MM.1S (cell line): ENCODE measurements around the gene AVL9.

ENCODE experiments used
- DNase-seq: peaks from one replicate; pipeline ENCODE4 v3.0.0-alpha.2; 2015
- H2AFZ ChIP-seq: fragments of 300-600 bp; sonication (generic); 2 replicates; pipeline ENCODE4 v1.6.0; 2016; ENCODE audit warnings: antibody characterized with exemption, low read length
- H3F3A ChIP-seq: fragments of 300-600 bp; sonication (generic); 2 replicates; pipeline ENCODE4 v1.6.1; 2016; ENCODE audit warnings: mild to moderate bottlenecking, antibody characterized with exemption, low read length, moderate library complexity, mixed read lengths; ENCODE audit not compliant: insufficient read depth
- H3K27ac ChIP-seq: fragments of 300-600 bp; sonication (generic); 2 replicates; pipeline ENCODE4 v1.5.1; 2016; ENCODE audit warnings: mild to moderate bottlenecking, low read length
- H3K27me3 ChIP-seq: fragments of 300-600 bp; sonication (generic); replicated peaks from 2 replicates; pipeline ENCODE4 v1.6.0; 2016; ENCODE audit warnings: low read length; ENCODE audit not compliant: insufficient read depth
- H3K36me3 ChIP-seq: fragments of 300-600 bp; sonication (generic); replicated peaks from 2 replicates; pipeline ENCODE4 v1.6.1; 2016; ENCODE audit warnings: mild to moderate bottlenecking, low read length, mixed read lengths; ENCODE audit not compliant: insufficient read depth
- H3K4me1 ChIP-seq: fragments of 300-600 bp; sonication (generic); 2 replicates; pipeline ENCODE4 v1.6.1; 2016; ENCODE audit warnings: low read length, mixed read lengths
- H3K4me2 ChIP-seq: fragments of 300-600 bp; sonication (generic); 2 replicates; pipeline ENCODE4 v1.6.0; 2016; ENCODE audit warnings: low read depth, low read length
- H3K4me3 ChIP-seq: fragments of 300-600 bp; sonication (generic); 2 replicates; pipeline ENCODE4 v1.5.1; 2016; ENCODE audit warnings: low read length, mixed read lengths
- H3K79me2 ChIP-seq: fragments of 300-600 bp; sonication (generic); 2 replicates; pipeline ENCODE4 v1.6.1; 2016; ENCODE audit warnings: mixed run types, low read length, mixed read lengths
- H3K9ac ChIP-seq: fragments of 300-600 bp; sonication (generic); 2 replicates; pipeline ENCODE4 v1.6.1; 2016; ENCODE audit warnings: low read length, mixed read lengths
- H3K9me2 ChIP-seq: fragments of 300-600 bp; sonication (generic); replicated peaks from 2 replicates; pipeline ENCODE4 v1.6.1; 2016; ENCODE audit warnings: mild to moderate bottlenecking, low read length, mixed read lengths; ENCODE audit not compliant: insufficient read depth
- H3K9me3 ChIP-seq: fragments of 300-600 bp; sonication (generic); replicated peaks from 2 replicates; pipeline ENCODE4 v1.6.1; 2016; ENCODE audit warnings: mild to moderate bottlenecking, low read length, mixed read lengths; ENCODE audit not compliant: insufficient read depth
- H4K20me1 ChIP-seq: fragments of 300-600 bp; sonication (generic); 2 replicates; pipeline ENCODE4 v1.6.1; 2016; ENCODE audit warnings: mild to moderate bottlenecking, low read length, moderate library complexity, mixed read lengths; ENCODE audit not compliant: insufficient read depth
- EZH2 ChIP-seq: fragments of 300-600 bp; sonication (generic); optimal IDR thresholded peaks from 2 replicates; pipeline ENCODE3; 2017; ENCODE audit warnings: low read depth, mild to moderate bottlenecking, antibody characterized with exemption, low read length, mixed read lengths
- EZH2phosphoT487 ChIP-seq: fragments of 300-600 bp; sonication (generic); IDR thresholded peaks from 2 replicates; pipeline ENCODE4 v1.6.1; 2018; ENCODE audit warnings: antibody characterized with exemption, low read length
- TF ChIP-seq, protein P1 (sequence below): fragments of 300-600 bp; sonication (generic); IDR thresholded peaks from 2 replicates; pipeline ENCODE4 v1.5.1; 2016; ENCODE audit warnings: antibody characterized with exemption, low read length, mixed read lengths

Gene AVL9

DNA sequence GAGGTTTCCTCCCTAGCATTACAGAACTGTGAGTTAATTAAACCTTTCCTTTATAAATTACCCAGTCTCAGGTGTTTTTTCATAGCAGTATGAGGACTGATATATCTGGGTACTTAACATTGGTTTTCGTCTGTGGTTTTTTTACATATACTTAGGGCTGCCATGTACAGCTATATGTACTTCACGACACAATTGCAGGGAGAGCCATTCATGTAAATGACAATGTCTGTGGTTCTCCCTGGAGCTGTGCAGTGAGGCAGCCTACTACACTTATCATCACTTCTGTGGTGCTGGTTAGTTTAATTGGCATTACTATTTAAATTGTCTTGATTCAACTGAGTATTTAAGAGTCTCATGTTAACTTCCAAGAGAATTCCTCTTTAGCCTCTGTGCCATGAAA, 40.7 kb downstream of the AVL9 start:
- H2AFZ ChIP-seq: no peak overlapping the region
- TF ChIP-seq EZH2phosphoT487 (no peak), EZH2 (no peak)
- TF ChIP-seq, protein P1, sequence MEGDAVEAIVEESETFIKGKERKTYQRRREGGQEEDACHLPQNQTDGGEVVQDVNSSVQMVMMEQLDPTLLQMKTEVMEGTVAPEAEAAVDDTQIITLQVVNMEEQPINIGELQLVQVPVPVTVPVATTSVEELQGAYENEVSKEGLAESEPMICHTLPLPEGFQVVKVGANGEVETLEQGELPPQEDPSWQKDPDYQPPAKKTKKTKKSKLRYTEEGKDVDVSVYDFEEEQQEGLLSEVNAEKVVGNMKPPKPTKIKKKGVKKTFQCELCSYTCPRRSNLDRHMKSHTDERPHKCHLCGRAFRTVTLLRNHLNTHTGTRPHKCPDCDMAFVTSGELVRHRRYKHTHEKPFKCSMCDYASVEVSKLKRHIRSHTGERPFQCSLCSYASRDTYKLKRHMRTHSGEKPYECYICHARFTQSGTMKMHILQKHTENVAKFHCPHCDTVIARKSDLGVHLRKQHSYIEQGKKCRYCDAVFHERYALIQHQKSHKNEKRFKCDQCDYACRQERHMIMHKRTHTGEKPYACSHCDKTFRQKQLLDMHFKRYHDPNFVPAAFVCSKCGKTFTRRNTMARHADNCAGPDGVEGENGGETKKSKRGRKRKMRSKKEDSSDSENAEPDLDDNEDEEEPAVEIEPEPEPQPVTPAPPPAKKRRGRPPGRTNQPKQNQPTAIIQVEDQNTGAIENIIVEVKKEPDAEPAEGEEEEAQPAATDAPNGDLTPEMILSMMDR: no peak
- H3K4me2 ChIP-seq: no peak overlapping the region
- peaks cover 25% of the 10 kb centered on the region; the same call in 1 of the 2 replicates for H3K79me2 ChIP-seq
- H3K9me2 ChIP-seq: no peaks in the 10 kb centered on the region
- no peaks in the 10 kb centered on the region; the same call in 1 of the 2 replicates for H4K20me1 ChIP-seq
- no peaks in the 10 kb centered on the region for H3F3A ChIP-seq
- H3K36me3 ChIP-seq: no peaks in the 10 kb centered on the region
- no peaks in the 10 kb centered on the region for H3K4me1 ChIP-seq
- no peak overlapping the region for H3K27ac ChIP-seq
- H3K27me3 ChIP-seq: no peaks in the 10 kb centered on the region
- no peak overlapping the region for H3K4me3 ChIP-seq
- DNase-seq: no peak
- no peak overlapping the region for H3K9ac ChIP-seq
- no peaks in the 10 kb centered on the region for H3K9me3 ChIP-seq

DNA sequence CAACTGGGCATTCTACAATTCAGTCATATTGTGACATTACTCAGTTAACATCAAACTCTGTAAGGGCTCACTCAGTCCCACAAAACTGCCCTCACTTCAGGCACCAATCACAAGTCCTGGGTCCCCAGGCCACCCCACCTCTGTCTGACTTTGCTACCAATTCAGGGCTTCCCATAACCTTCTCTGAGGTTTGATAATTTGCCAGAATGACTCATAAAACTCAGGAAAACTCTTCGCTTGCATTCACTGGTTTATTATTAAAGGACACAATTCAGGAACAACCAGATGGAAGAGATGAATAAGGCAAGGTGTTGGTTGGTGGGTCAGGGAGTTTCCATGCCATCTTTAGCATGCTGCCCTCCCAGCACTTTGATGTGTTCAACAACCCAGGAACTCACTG, 41.3 kb downstream of the AVL9 start:
- Histone ChIP-seq H2AFZ (no peak overlapping the region), H3K27ac (no peak overlapping the region), H3K79me2 (peaks cover 25% of the 10 kb centered on the region; the same call in 1 of the 2 replicates), H3F3A (no peaks in the 10 kb centered on the region), H3K27me3 (no peaks in the 10 kb centered on the region), H3K9me3 (no peaks in the 10 kb centered on the region), H3K4me1 (no peaks in the 10 kb centered on the region), H3K9me2 (no peaks in the 10 kb centered on the region), H4K20me1 (no peaks in the 10 kb centered on the region; the same call in 1 of the 2 replicates), H3K4me2 (no peak overlapping the region), H3K36me3 (no peaks in the 10 kb centered on the region), H3K4me3 (no peak overlapping the region), H3K9ac (no peak overlapping the region)
- no peak for DNase-seq
- TF ChIP-seq EZH2: no peak
- TF ChIP-seq EZH2phosphoT487: no peak
- TF ChIP-seq, protein P1: no peak

DNA sequence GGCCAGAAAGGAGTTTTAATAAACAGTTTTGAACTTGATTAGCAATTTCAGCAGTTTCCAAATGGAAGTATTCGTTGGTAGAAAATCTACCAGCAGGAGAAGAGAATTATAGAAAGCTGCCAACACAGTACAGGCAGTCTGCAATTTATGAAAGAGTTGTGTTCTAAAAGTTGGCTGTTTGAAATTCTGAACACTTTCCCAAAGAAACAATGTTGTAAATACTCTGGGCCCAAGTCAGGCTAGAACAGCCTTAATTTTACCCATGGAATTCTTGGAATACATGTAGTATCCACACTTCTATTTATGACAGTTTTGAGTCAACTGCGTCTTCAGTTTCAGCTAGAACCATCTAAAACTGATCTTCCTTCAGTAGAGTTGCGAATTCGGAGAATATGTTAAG, 42.5 kb downstream of the AVL9 start:
- peaks cover 22% of the 10 kb centered on the region; the same call in 1 of the 2 replicates for H3K79me2 ChIP-seq
- DNase-seq: no peak
- no peak overlapping the region for H3K9ac ChIP-seq
- TF ChIP-seq, protein P1: no peak
- TF ChIP-seq EZH2: no peak
- TF ChIP-seq EZH2phosphoT487: no peak
- no peaks in the 10 kb centered on the region for H3K27me3 ChIP-seq
- no peak overlapping the region for H2AFZ ChIP-seq
- no peaks in the 10 kb centered on the region for H3F3A ChIP-seq
- H3K9me2 ChIP-seq: no peaks in the 10 kb centered on the region
- H3K36me3 ChIP-seq: no peaks in the 10 kb centered on the region
- no peaks in the 10 kb centered on the region; the same call in 1 of the 2 replicates for H4K20me1 ChIP-seq
- no peaks in the 10 kb centered on the region for H3K9me3 ChIP-seq
- H3K4me2 ChIP-seq: no peak overlapping the region
- no peaks in the 10 kb centered on the region for H3K4me1 ChIP-seq
- H3K4me3 ChIP-seq: no peak overlapping the region
- no peak overlapping the region for H3K27ac ChIP-seq
